HEK293 (cell line): ENCODE measurements around the gene FGF23.

Source experiments
- CTCF ChIA-PET: fragments of 350-600 bp; formaldehyde crosslinking; extraction: SDS; loops from one replicate; lab custom pipeline; 2021; ENCODE audit warnings: antibody characterized with exemption; lab: Yijun Ruan, JAX
- POLR2A ChIA-PET: fragments of 300-600 bp; formaldehyde crosslinking; extraction: SDS; loops from one replicate; lab custom pipeline; 2020; ENCODE audit warnings: antibody characterized with exemption, inconsistent platforms; lab: Yijun Ruan, JAX
- H3K27ac ChIP-seq: fragments of 200-500 bp; sonication (Bioruptor generic); 2 replicates; pipeline ENCODE4 v1.5.1; 2014; ENCODE audit warnings: low read depth, low read length, control low read depth, inconsistent platforms; ENCODE audit errors: extremely low read depth
- H3K36me3 ChIP-seq, 2 experiments: fragments of 200-500 bp in 1 of 2; sonication (Bioruptor generic) in 1 of 2; 1 replicate in 1 of 2; 2 replicates in 1 of 2; pipeline ENCODE4 v1.5.1; 2014 to 2017; ENCODE audit warnings: inconsistent platforms in 2 of 2, low read length in 2 of 2; ENCODE audit not compliant: control insufficient read depth in 2 of 2, insufficient read depth in 1 of 2
- H3K4me1 ChIP-seq: fragments of 200-500 bp; sonication (Bioruptor generic); 2 replicates; pipeline ENCODE4 v1.5.1; 2014; ENCODE audit warnings: mild to moderate bottlenecking, low read length, inconsistent platforms; ENCODE audit not compliant: control insufficient read depth, insufficient read depth
- H3K4me3 ChIP-seq: 2 replicates; pipeline ENCODE4 v1.5.1; 2011; ENCODE audit warnings: low read depth, mild to moderate bottlenecking, control low read depth, low read length, moderate library complexity
- H3K9me3 ChIP-seq: fragments of 200-500 bp; sonication (Bioruptor generic); 2 replicates; pipeline ENCODE4 v1.5.1; 2014; ENCODE audit warnings: low read depth, low read length, inconsistent platforms; ENCODE audit not compliant: control insufficient read depth, insufficient read depth
- AEBP2 ChIP-seq: fragments of 450-650 bp; formaldehyde crosslinking; IDR thresholded peaks from 2 replicates; pipeline ENCODE4 v1.5.1; 2016; ENCODE audit warnings: missing biosample characterization, missing genetic modification characterization, borderline replicate concordance
- OSR2 ChIP-seq: fragments of 450-650 bp; formaldehyde crosslinking; IDR thresholded peaks from 2 replicates; pipeline ENCODE4 v1.5.1; 2016; ENCODE audit warnings: missing biosample characterization, missing genetic modification characterization
- PRDM1 ChIP-seq: fragments of 450-650 bp; formaldehyde crosslinking; IDR thresholded peaks from 2 replicates; pipeline ENCODE4; 2016; ENCODE audit warnings: missing biosample characterization, missing genetic modification characterization
- REPIN1 ChIP-seq: fragments of 450-650 bp; formaldehyde crosslinking; IDR thresholded peaks from 2 replicates; pipeline ENCODE4 v1.5.1; 2017; ENCODE audit warnings: missing biosample characterization, missing genetic modification characterization, low read depth
- YY2 ChIP-seq: fragments of 450-650 bp; formaldehyde crosslinking; IDR thresholded peaks from 2 replicates; pipeline ENCODE4 v1.5.1; 2016; ENCODE audit warnings: missing biosample characterization, missing genetic modification characterization
- ZBTB1 ChIP-seq: fragments of 450-650 bp; formaldehyde crosslinking; IDR thresholded peaks from 2 replicates; pipeline ENCODE4 v1.5.1; 2016; ENCODE audit warnings: missing biosample characterization, missing genetic modification characterization
- ZNF10 ChIP-seq: fragments of 450-650 bp; formaldehyde crosslinking; IDR thresholded peaks from 2 replicates; pipeline ENCODE4 v1.5.1; 2017; ENCODE audit warnings: missing biosample characterization, missing genetic modification characterization
- ZNF169 ChIP-seq: fragments of 450-650 bp; formaldehyde crosslinking; IDR thresholded peaks from 2 replicates; pipeline ENCODE4 v1.5.1; 2016; ENCODE audit warnings: missing biosample characterization, missing genetic modification characterization
- ZNF23 ChIP-seq: fragments of 450-650 bp; formaldehyde crosslinking; IDR thresholded peaks from 2 replicates; pipeline ENCODE4 v1.5.1; 2016; ENCODE audit warnings: missing biosample characterization, missing genetic modification characterization, borderline replicate concordance
- ZNF26 ChIP-seq: fragments of 450-650 bp; formaldehyde crosslinking; IDR thresholded peaks from 2 replicates; pipeline ENCODE4 v1.5.1; 2016; ENCODE audit warnings: missing biosample characterization, missing genetic modification characterization
- ZNF280D ChIP-seq: fragments of 450-650 bp; formaldehyde crosslinking; IDR thresholded peaks from 2 replicates; pipeline ENCODE4 v1.5.1; 2016; ENCODE audit warnings: missing biosample characterization, missing genetic modification characterization
- ZNF324 ChIP-seq: fragments of 450-650 bp; formaldehyde crosslinking; IDR thresholded peaks from 2 replicates; pipeline ENCODE4 v1.5.1; 2016; ENCODE audit warnings: missing biosample characterization, missing genetic modification characterization
- ZNF394 ChIP-seq: fragments of 450-650 bp; formaldehyde crosslinking; IDR thresholded peaks from 2 replicates; pipeline ENCODE4 v1.5.1; 2016; ENCODE audit warnings: missing biosample characterization, missing genetic modification characterization, mild to moderate bottlenecking, moderate library complexity, borderline replicate concordance
- ZNF596 ChIP-seq: fragments of 450-650 bp; IDR thresholded peaks from 2 replicates; pipeline ENCODE4 v1.5.0; 2018; ENCODE audit warnings: missing biosample characterization, mild to moderate bottlenecking, missing genetic modification characterization, moderate library complexity
- ZNF664 ChIP-seq: fragments of 450-650 bp; formaldehyde crosslinking; IDR thresholded peaks from 2 replicates; pipeline ENCODE4 v1.5.1; 2016; ENCODE audit warnings: missing biosample characterization, missing genetic modification characterization
- ZNF677 ChIP-seq: fragments of 450-650 bp; IDR thresholded peaks from 2 replicates; pipeline ENCODE4 v1.5.0; 2018; ENCODE audit warnings: missing biosample characterization, mild to moderate bottlenecking, missing genetic modification characterization, moderate library complexity
- ZNF701 ChIP-seq: fragments of 450-650 bp; formaldehyde crosslinking; IDR thresholded peaks from 2 replicates; pipeline ENCODE4 v1.5.1; 2016; ENCODE audit warnings: missing biosample characterization, missing genetic modification characterization
- ZNF777 ChIP-seq: fragments of 450-650 bp; formaldehyde crosslinking; IDR thresholded peaks from 2 replicates; pipeline ENCODE4 v1.5.1; 2017; ENCODE audit warnings: missing biosample characterization, missing genetic modification characterization, borderline replicate concordance
- ZSCAN30 ChIP-seq: fragments of 450-650 bp; IDR thresholded peaks from 2 replicates; pipeline ENCODE4 v1.5.1; 2018; ENCODE audit warnings: missing biosample characterization, mild to moderate bottlenecking, missing genetic modification characterization, moderate library complexity

The FGF23 gene

GRCh38 chr12:4388032-4388431, 8.5 kb upstream of the FGF23 start (continued):
- no peak for TF ChIP-seq ZNF664 (tag by site-specific recombination)
- no peak for TF ChIP-seq ZNF324 (tag by site-specific recombination)
- no peak for TF ChIP-seq ZNF23 (tag by site-specific recombination)
- TF ChIP-seq ZNF596 (tag by site-specific recombination) = no peak
- TF ChIP-seq ZNF777 = no peak
- no peak for TF ChIP-seq AEBP2 (tag by site-specific recombination)
- TF ChIP-seq ZNF677 (tag by site-specific recombination) = no peak
- TF ChIP-seq ZNF26 (tag by site-specific recombination) = no peak
- no peak for TF ChIP-seq ZNF394 (tag by site-specific recombination)
- TF ChIP-seq ZNF10 = no peak
- TF ChIP-seq, all 188 proteins: peak for 0

DNA sequence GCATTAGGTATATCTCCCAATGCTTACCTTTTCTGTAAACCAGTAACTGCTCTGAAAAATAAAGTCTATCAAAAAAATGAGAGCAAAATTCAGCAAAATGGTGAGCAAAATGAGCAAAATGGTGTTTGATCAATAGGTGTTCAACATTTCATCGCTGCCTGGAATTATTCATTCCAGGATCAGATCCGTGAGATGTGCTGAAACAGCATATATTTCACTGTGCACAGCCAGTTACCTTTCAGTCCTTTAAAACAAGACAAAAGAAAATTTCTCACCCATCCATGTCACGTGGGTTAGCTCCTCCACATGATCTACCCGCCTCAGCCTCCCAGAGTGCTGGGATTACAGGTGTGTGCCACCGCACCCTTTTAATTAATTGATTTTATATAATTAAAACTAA, 8.1 kb upstream of the FGF23 start:
- ChIA-PET POLR2A (no interaction called here), CTCF (interaction anchor here (1.2 kb wide), 1 partner anchor 10 kb away, joined by 3 read pairs; no protein-coding TSS in a partner anchor)
- H3K9me3 ChIP-seq = no peaks in the 10 kb centered on the region
- no peaks in the 10 kb centered on the region for H3K36me3 ChIP-seq
- no peak for TF ChIP-seq ZBTB1 (tag by site-specific recombination)
- no peak overlapping the region for H3K27ac ChIP-seq
- no peak overlapping the region for H3K4me3 ChIP-seq
- H3K4me1 ChIP-seq = no peaks in the 10 kb centered on the region

- H3K36me3 ChIP-seq = no peaks in the 10 kb centered on the region
- POLR2A ChIA-PET = no interaction called here
- H3K9me3 ChIP-seq = no peaks in the 10 kb centered on the region
- no peaks in the 10 kb centered on the region for H3K4me1 ChIP-seq
- no peak overlapping the region for H3K4me3 ChIP-seq
- TF ChIP-seq OSR2 (tag by site-specific recombination) (no peak), PRDM1 (no peak), ZSCAN30 (no peak), YY2 (tag by site-specific recombination) (no peak), ZNF280D (tag by site-specific recombination) (no peak), ZBTB1 (tag by site-specific recombination) (no peak), REPIN1 (no peak), ZNF169 (tag by site-specific recombination) (no peak), ZNF701 (tag by site-specific recombination) (no peak)
- H3K27ac ChIP-seq = no peak overlapping the region
- CTCF ChIA-PET = no interaction called here
These were observed 7.3 kb upstream of the FGF23 start for GRCh38 chr12:4386801-4387200.
